ENCODE measurements around the gene FAM72C. TPM values are rescaled to one million over a fixed set of nuclear protein-coding genes. Genes with fewer than 3 reads are reported as not detected.
"Not testable (repeated sequence)": the region's sequence is repeated elsewhere in the genome, so short reads cannot be mapped to it uniquely, and the experiment has no call there.

Gene FAM72C
- total RNA-seq, 1 donor from 2014 or later, result not detected

GRCh38 chr1:143988602-143989426 lies 17.0 kb upstream of the FAM72C start:
- intact Hi-C loops (cut with micrococcal nuclease), result not testable (repeated sequence)

GRCh38 chr1:143987868-143988267 lies 16.1 kb upstream of the FAM72C start:
- intact Hi-C loops (cut with micrococcal nuclease); DNase-seq: not testable (repeated sequence)
- peak; percentile 55 for ATAC-seq

More at GRCh38 chr1:143988602-143989426, 17.0 kb upstream of the FAM72C start:
- not testable (repeated sequence) for DNase-seq
- ATAC-seq, result peak; percentile 20

- DNase-seq; intact Hi-C loops (cut with micrococcal nuclease); ATAC-seq: not testable (repeated sequence)
Measured at GRCh38 chr1:143984721-143985473, 13.1 kb upstream of the FAM72C start.

- DNase-seq, result peak; percentile 20
Measured at GRCh38 chr1:143974416-143974815, 2.6 kb upstream of the FAM72C start.

DNA sequence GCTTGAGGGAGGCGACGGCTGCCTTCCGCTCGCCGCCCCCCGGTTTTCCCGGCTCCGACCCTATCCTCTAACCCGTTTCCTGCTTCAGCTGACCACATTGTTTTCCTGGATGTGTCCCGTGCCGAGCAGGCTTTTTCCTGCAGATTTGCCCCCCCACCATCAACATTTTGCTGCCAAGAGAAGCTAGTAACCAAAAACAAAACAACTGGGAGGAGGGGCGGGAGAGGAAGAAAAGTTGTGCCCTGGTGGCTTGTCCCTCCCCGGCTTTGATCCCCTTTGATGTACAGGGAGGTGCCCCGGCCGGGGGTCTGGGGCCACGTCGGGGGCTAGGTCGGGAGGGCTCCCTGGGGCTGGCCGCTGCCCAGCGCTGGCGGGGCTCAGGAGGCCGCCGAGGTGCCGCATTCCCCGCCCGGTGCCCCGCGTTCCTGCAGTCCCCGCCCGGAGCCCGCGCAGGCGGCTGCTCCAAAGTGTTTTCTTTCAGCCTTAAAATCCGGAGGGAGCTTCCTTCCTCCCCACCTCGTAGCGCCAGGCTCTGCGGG lies 2.2 kb upstream of the FAM72C start:
- DNase-seq; ATAC-seq; intact Hi-C loops (cut with micrococcal nuclease): not testable (repeated sequence)

More at GRCh38 chr1:143974416-143974815, 2.6 kb upstream of the FAM72C start:
- ATAC-seq; intact Hi-C loops (cut with micrococcal nuclease): not testable (repeated sequence)

DNA sequence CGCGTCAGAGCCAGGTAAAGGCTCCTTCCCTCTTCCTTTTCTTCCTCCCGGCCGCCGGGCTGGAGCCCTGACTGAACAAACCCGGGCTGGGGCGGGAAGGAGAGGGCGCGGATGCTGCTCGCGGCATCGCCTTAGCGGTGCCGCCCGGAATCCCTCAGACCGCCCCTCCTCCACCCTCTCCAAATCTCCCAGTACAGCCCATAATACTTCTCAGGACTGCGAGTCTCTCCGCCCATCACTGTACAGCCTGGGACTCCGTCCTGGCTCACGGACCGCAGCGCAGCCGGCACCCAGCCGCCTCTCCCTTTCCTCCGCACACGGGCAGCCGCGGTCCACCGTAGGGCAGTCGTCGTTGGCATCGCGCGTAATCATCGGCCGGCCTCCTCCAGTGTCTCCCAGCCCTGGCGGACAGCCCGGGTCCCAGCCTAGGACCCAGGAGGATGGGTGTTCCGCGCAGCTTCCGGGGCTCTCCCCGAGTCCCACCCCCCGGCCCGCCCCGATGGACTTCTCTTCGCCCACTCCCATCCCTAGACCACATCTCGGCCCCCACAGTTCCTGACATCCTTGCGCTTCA lies 1.1 kb upstream of the FAM72C start:
- intact Hi-C loops (cut with micrococcal nuclease), result not testable (repeated sequence)
- peak; percentile 51 for ATAC-seq

DNA sequence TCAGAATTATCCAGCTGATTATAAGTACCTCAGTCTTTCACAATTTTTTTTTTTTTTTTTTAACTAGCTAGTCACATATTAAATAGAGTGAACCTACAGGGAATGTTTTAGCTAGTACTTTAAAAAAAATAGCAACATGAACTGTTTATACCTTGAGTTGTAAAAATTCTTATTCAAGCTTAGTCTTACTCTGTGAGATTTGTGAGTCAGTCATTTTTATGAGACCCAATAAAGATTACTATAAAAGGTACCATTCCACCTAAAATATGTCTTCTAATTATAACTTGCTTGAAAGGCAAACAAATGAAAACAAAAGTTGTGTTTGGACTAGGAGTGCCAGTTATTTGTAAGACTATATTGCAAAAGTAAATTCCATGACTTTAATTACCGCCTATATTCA lies 5.9 kb downstream of the FAM72C start:
- intact Hi-C loops (cut with micrococcal nuclease); ATAC-seq; DNase-seq: not testable (repeated sequence)

More for the DNA sequence above, 1.1 kb upstream of the FAM72C start:
- DNase-seq, result not testable (repeated sequence)

GRCh38 chr1:143964294-143964693 lies 7.5 kb downstream of the FAM72C start:
- ATAC-seq; intact Hi-C loops (cut with micrococcal nuclease): not testable (repeated sequence)

GRCh38 chr1:143955930-143956329 lies 15.9 kb downstream of the FAM72C start:
- DNase-seq; ATAC-seq; intact Hi-C loops (cut with micrococcal nuclease): not testable (repeated sequence)

More at GRCh38 chr1:143964294-143964693, 7.5 kb downstream of the FAM72C start:
- DNase-seq, result not testable (repeated sequence)

DNA sequence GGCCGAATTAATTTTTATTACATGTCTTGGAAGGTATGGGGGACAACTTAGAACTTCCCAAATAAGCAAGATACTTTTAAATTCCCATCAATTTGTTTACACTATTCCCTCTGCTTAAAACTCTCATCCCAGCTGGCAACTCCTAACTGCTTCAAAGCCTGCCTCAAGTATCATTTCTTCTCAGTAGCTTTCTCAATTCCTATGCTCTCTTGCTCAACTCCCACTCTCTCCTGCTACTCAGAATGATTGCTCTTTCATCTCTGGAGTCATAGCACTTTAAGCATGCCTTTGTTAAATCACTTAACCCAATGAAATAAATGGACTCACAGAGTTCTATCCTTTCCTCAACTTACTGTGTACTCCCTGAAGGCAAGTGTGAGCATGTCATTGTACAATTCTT lies 18.9 kb downstream of the FAM72C start:
- intact Hi-C loops (cut with micrococcal nuclease); DNase-seq; ATAC-seq: not testable (repeated sequence)

- ATAC-seq; DNase-seq; intact Hi-C loops (cut with micrococcal nuclease): not testable (repeated sequence)
Measured at GRCh38 chr1:143951485-143952391, 20.0 kb downstream of the FAM72C start.

- DNase-seq; ATAC-seq; intact Hi-C loops (cut with micrococcal nuclease): not testable (repeated sequence)
Measured at GRCh38 chr1:143947749-143948148, 24.0 kb downstream of the FAM72C start.

GRCh38 chr1:143945253-143945652 lies 26.5 kb downstream of the FAM72C start:
- intact Hi-C loops (cut with micrococcal nuclease); DNase-seq; ATAC-seq: not testable (repeated sequence)

GRCh38 chr1:143944576-143945240 lies 27.1 kb downstream of the FAM72C start:
- intact Hi-C loops (cut with micrococcal nuclease); DNase-seq: not testable (repeated sequence)
- peak; percentile 66 for ATAC-seq

GRCh38 chr1:143943319-143943978 lies 28.3 kb downstream of the FAM72C start:
- DNase-seq; intact Hi-C loops (cut with micrococcal nuclease): not testable (repeated sequence)
- ATAC-seq, result peak; percentile 70

DNA sequence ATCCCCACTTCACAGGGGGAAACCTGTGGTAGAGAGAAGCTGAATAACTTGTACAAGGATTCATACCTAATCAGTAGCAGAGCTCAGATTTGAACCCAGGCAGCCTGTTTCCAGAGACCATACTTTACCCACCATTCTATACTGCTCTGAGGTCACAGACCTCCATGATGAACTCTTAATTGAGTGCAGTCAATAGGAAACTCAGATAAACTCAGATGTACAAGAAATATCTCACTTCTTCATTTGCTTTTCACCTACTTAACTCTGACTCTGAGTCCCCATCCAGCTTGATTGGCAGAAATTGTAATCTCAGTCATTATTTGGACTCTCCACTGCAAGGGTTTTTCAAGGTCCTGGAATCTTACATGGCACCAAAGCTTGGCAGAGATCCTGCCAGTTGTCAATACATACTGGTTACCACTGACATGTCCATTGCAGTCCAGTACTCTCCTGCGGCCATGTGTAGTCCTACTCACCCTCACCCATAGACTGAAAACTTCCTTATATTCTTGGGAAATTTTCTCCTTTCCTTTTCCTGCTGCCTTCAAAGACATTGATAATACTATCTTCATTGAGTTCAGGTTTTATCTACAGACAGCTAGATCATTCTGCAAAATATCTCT lies 29.4 kb downstream of the FAM72C start:
- ATAC-seq; intact Hi-C loops (cut with micrococcal nuclease); DNase-seq: not testable (repeated sequence)
